ENCODE data around the gene DBNL.
A peak's percentile ranks its signal among the peaks of the same experiment; 100 is the strongest.

Gene DBNL

GRCh38 chr7:44078521-44078920 is 34.0 kb downstream of the DBNL start:
- no peak for DNase-seq

- DNase-seq: no peak
These were observed 35.0 kb downstream of the DBNL start for GRCh38 chr7:44079331-44080021.

- DNase-seq: no peak
These were observed 35.6 kb downstream of the DBNL start for GRCh38 chr7:44080118-44080517.

- DNase-seq: no peak
These were observed 36.3 kb downstream of the DBNL start for GRCh38 chr7:44080686-44081265.

GRCh38 chr7:44081266-44081748 is 36.8 kb downstream of the DBNL start:
- no peak for DNase-seq

GRCh38 chr7:44082541-44083207 is 38.2 kb downstream of the DBNL start:
- DNase-seq: peak; percentile 97

GRCh38 chr7:44083796-44084195 is 39.3 kb downstream of the DBNL start:
- DNase-seq: no peak

GRCh38 chr7:44084701-44085100 is 40.2 kb downstream of the DBNL start:
- no peak for DNase-seq

- DNase-seq: no peak
These were observed 41.0 kb downstream of the DBNL start for GRCh38 chr7:44085546-44085945.

GRCh38 chr7:44086627-44087026 is 42.1 kb downstream of the DBNL start:
- DNase-seq: no peak

GRCh38 chr7:44087911-44088838 is 43.7 kb downstream of the DBNL start:
- DNase-seq: no peak

GRCh38 chr7:44093102-44093641 is 48.7 kb downstream of the DBNL start:
- no peak for DNase-seq

GRCh38 chr7:44094365-44094764 is 49.9 kb downstream of the DBNL start:
- DNase-seq: no peak

GRCh38 chr7:44094883-44095592 is 50.5 kb downstream of the DBNL start:
- DNase-seq: no peak

GRCh38 chr7:44095781-44096180 is 51.3 kb downstream of the DBNL start:
- no peak for DNase-seq

- no peak for DNase-seq
These were observed 51.9 kb downstream of the DBNL start for GRCh38 chr7:44096326-44096881.

- DNase-seq: no peak
These were observed 52.8 kb downstream of the DBNL start for GRCh38 chr7:44097064-44097932.

GRCh38 chr7:44098092-44099068 is 53.9 kb downstream of the DBNL start:
- DNase-seq: no peak

GRCh38 chr7:44099669-44100068 is 55.2 kb downstream of the DBNL start:
- no peak for DNase-seq

Data from NCI-H510A treated with DMSO at 0.1 percent for 48 hours (cell line).